Stimulated activated CD8-positive, alpha-beta memory T cell treated with anti-CD3 and anti-CD28 coated beads, Interleukin-4, amount 100 ng/mL, for 1 hour (primary cell): ENCODE data around the gene TYK2.
A peak's percentile ranks its signal among the peaks of the same experiment; 100 is the strongest.
"Not testable (repeated sequence)": the region's sequence is repeated elsewhere in the genome, so short reads cannot be mapped to it uniquely, and the experiment has no call there.

Experiments used
- DNase-seq, 2 donors: peaks; one replicate each; pipeline ENCODE4 v3.0.0-alpha.2; 2020; ENCODE audit warnings: low read depth in 2 of 2, low spot score in 1 of 2

TYK2 gene

DNA sequence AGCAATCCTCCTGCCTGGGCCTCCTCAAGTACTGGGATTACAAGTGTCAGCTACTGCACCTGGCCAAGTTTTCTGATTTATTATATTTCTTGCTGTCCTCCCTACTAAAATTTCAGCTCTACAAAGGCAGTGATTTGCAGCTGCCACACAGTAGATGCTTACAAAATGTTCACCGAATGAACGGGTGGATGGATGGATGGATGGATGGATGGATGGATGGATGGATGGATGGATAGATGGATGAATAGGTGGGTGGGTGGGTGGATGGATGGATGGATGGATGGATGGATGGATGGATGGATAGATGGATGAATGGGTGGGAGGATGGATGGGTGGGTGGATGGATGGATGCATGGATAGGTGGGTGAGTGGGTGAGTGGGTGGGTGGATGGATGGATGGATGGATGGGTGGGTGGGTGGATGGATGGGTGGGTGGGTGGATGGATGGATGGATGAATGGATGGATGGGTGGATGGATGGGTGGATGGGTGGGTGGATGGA is 3.2 kb downstream of the TYK2 start:
- not testable (repeated sequence) for DNase-seq

GRCh38 chr19:10374931-10375330 is 5.4 kb downstream of the TYK2 start:
- DNase-seq = no peak

DNA sequence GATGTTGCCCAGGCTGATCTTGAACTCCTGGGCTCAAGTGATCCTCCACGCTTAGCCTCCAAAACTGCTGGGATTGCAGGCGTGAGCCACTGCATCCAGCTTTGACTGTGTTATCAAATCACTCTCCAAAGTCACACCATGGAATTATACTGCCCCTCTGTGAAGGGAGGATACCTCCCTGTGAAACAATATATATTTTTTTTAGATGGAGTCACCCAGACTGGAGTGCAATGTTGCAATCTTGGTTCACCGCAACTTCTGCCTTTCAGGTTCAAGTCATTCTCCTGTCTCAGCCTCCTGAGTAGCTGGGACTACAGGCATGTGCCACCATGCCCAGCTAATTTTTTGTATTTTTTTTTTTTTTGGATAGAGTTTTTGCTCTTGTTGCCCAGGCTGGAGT is 7.7 kb downstream of the TYK2 start:
- no peak for DNase-seq

GRCh38 chr19:10368101-10368803 is 12.1 kb downstream of the TYK2 start:
- DNase-seq = no peak

DNA sequence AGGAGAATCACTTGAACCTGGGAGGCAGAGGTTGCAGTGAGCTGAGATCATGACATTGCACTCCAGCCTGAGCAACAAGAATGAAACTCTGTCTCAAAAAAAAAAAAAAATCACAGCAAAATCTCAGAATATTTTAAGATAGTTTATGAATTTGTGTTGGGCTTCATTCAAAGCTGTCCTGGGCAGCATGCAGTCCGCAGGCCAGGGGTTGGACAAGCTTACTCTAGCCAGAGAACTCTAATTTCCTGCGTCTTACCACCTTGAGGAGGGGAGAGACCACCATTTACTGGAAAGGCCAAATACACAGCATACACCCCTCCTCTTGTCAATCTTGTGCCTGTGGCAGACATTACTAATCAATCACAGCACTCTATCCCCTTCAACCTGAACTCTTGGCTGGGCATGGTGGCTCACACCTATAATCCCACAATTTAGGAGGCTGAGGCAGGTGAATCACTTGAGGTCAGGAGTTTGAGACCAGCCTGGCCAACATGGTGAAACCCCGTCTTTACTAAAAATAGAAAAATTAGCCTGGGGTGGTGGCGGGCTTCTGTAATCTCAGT is 13.3 kb downstream of the TYK2 start:
- not testable (repeated sequence) for DNase-seq

DNA sequence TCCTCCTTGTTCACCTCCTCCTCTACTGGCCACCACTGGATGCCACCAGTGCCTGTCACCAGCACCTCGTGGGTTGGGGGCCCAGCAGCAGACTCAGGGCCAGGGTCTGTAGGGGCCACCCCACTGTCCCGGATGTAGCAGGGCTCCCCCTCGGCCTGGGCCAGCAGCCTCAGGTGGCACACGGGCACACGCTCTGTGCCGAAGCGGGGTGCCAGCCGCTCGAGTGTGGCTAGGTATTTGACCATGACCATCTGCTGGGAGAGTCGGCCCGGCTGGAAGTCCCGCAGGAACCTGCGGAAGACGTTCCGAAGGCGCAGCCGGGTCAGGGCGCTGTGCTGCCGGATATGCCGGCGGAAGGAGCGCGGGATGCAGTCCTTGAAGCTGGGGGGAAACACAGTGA is 14.9 kb downstream of the TYK2 start:
- no peak for DNase-seq

DNA sequence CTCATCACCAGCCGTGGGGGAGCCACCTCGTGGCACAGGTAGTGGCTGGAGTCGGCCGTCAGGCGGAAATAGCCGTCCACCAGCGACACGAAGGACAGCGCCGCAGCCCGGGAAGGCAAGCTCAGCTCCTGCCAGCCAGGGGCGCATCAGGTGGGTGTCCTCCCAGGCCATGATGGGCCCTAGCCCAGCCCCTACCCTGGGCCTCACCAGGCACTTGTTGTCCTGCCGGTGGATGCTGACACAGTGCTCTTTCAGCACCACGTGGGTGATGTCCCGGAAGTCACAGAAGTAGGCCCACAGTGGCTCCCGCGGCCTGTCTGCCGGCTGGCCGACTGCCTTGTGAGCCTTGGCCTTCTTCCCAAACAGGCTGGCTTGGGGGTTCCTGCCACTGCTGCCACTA is 15.7 kb downstream of the TYK2 start:
- DNase-seq = no peak

GRCh38 chr19:10363789-10364281 is 16.5 kb downstream of the TYK2 start:
- DNase-seq = no peak

- DNase-seq = no peak
Observed at GRCh38 chr19:10362259-10362658, 18.1 kb downstream of the TYK2 start.

- DNase-seq = no peak
Observed at GRCh38 chr19:10361569-10362011, 18.8 kb downstream of the TYK2 start.

DNA sequence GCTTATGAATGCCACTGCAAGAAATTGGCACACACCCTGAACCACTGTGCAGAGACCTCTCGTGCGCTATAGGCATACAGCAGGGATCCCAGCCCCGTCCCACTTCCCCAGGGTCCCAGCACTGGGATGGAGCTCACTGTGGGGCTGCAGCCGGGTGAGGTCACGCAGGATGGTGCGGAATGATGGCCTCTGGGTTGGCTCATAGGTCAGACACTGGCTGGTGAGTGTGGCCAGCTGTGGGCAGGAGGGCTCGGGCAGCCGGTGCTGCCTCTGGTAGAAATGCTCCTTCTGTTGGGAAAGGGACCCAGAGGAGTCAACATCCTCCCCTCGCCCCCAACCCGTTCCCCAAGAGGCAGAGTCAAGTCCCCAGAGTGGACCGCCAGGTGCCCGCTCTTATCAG is 23.9 kb downstream of the TYK2 start:
- no peak for DNase-seq

- DNase-seq = no peak
Observed at GRCh38 chr19:10353793-10354391, 26.5 kb downstream of the TYK2 start.

- no peak for DNase-seq
Observed at GRCh38 chr19:10352764-10353671, 27.4 kb downstream of the TYK2 start.

GRCh38 chr19:10346509-10346908 is 33.9 kb downstream of the TYK2 start:
- no peak for DNase-seq

- DNase-seq = no peak
Observed at GRCh38 chr19:10344780-10345179, 35.6 kb downstream of the TYK2 start.

DNA sequence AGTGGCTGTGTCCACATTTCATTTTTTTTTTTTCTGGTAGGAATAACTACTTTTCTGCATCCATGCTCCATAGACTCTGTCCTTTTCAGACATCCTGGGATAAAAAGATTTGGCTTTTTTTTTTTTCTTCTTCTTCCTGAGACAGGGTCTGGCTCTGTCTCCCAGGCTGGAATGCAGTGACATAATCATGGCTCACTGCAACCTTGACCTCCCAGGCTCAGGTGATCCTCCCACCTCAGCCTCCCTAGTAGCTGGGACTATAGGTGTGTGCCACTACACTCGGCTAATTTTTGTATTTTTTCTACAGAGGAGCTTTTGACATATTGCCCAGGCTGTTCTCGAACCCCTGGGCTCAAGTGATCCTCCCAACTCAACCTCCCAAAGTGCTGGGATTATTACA is 36.9 kb downstream of the TYK2 start:
- DNase-seq = no peak

GRCh38 chr19:10339977-10340376 is 40.4 kb downstream of the TYK2 start:
- no peak for DNase-seq

DNA sequence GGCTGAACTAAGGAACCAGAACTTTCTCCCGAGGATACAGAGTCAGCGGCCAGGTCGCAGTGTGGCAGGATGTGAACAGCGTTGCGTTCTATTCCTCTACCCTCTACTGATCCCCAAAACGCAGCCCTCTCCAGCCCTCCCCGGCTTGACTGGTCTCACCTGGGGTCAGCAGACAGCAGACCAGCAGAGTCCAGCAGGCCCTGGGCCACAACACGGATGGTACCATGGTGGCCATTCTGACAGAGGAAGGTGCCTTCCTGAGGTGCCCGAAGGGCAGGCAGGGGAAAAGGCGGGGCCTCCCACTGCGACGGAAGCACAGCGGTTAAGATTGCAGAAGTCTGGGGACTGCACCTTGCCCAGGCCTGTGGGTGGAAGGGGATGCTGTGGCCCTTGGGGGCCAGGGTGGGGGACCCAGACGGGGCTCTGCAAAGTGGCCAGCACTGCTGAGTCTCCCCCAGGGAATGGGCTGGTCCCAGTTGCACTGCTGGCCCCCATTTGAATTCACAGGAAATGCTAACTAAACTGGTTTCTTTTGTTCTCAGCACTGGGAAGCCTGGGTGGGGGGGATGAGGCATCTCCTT is 40.9 kb downstream of the TYK2 start, which contains the start of gene ICAM3:
Gene ICAM3 (minus strand): TSS at position 245 of the 581 bp plus-strand sequence. CDS start 10 bp downstream, at position 235.
- DNase-seq = peak in 1 of 2 donors; percentile 45

- DNase-seq = no peak
Observed at GRCh38 chr19:10338940-10339339, 41.4 kb downstream of the TYK2 start.

DNA sequence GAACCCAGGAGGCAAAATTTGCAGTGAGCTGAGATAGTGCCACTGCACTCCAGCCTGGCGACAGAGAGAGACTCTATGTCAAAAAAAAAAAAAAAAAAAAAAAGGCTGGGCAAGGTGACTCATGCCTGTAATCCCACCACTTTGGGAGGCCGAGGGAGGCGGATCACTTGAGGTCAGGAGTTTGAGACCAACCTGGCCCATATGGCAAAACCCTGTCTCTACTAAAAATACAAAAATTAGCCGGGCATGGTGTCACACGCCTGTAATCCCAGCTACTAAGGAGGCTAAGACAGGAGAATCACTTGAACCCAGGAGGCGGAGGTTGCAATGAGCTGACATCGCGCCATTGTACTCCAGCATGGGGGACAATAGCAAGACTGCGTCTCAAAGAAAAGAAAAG is 43.6 kb downstream of the TYK2 start:
- not testable (repeated sequence) for DNase-seq
